K562 (cell line): ENCODE results near the gene GOLGA2. TPM values are rescaled to one million over a fixed set of nuclear protein-coding genes. Genes with fewer than 3 reads are reported as not detected.

Experiments used
- GABPB1 ChIP-seq: sonication (generic); formaldehyde crosslinking; IDR thresholded peaks from 2 replicates; pipeline ENCODE4 v1.8.0; 2022; ENCODE audit warnings: mild to moderate bottlenecking, missing genetic modification reagents
- NR4A1 ChIP-seq, 2 experiments: fragments of 250-450 bp in 1 of 2; fragments of 450-650 bp in 1 of 2; sonication (Bioruptor Pico) in 1 of 2; IDR thresholded peaks; 2 replicates each; pipeline versions ENCODE4 v1.4.0 to v1.6.1; 2016 to 2020; ENCODE audit warnings: mild to moderate bottlenecking in 2 of 2, missing compliant biosample characterization in 1 of 2, missing genetic modification characterization in 1 of 2, moderate library complexity in 1 of 2
- SAFB ChIP-seq: fragments of 200-400 bp; formaldehyde crosslinking; IDR thresholded peaks from 2 replicates; pipeline ENCODE4 v1.6.1; 2017; ENCODE audit warnings: low read depth, low read length, borderline replicate concordance
- SRSF7 ChIP-seq: fragments of 200-400 bp; formaldehyde crosslinking; optimal IDR thresholded peaks from 2 replicates; pipeline ENCODE3; 2017; ENCODE audit warnings: mild to moderate bottlenecking, low read depth, low read length
- U2AF1 ChIP-seq: fragments of 200-400 bp; formaldehyde crosslinking; optimal IDR thresholded peaks from 2 replicates; pipeline ENCODE3; 2017; ENCODE audit warnings: mild to moderate bottlenecking, low read depth, low read length, moderate library complexity
- polyA plus RNA-seq, 8 experiments: library from polyadenylated mRNA; depleted of rRNA in 4 of 8; stranded (reverse) in 5 of 8; unstranded in 3 of 8; fragments of >200 nt; fragmentation: Nextera tagmentation in 2 of 8; fragmentation: Illumina TruSeq in 1 of 8; extraction: Ambion mirVana in 2 of 8; extraction: Trizol in 1 of 8; gene quantifications; 2 replicates each; pipeline versions ENCODE4 v1.2.1 to v1.2.3, GENCODE V29; 2011 to 2014; ENCODE audit warnings: inconsistent platforms in 1 of 8, missing spikeins in 1 of 8
- total RNA-seq, 7 experiments: library from RNA; depleted of rRNA in 6 of 7; stranded (reverse); fragments of >200 nt in 6 of 7; fragmentation: Illumina TruSeq in 2 of 7; extraction: Trizol in 2 of 7; gene quantifications; 2 replicates each; pipeline versions ENCODE4 v1.2.1 to v1.2.3, GENCODE V29; 2011 to 2021; ENCODE audit warnings: low replicate concordance in 1 of 7
- TF ChIP-seq, protein P1 (sequence below), 2 experiments: fragments of 450-650 bp in 1 of 2; sonication (generic) in 1 of 2; formaldehyde crosslinking in 1 of 2; IDR thresholded peaks in 1 of 2; conservative IDR thresholded peaks in 1 of 2; 2 replicates each; pipeline versions ENCODE4 v1.6.1 to v1.8.1; 2016 to 2023; ENCODE audit warnings: mild to moderate bottlenecking in 2 of 2, moderate library complexity in 2 of 2, inconsistent platforms in 1 of 2, missing genetic modification reagents in 1 of 2
- TF ChIP-seq, protein P2 (sequence below): fragments of 450-650 bp; IDR thresholded peaks from one replicate; pipeline ENCODE4 v1.6.1; 2018; ENCODE audit warnings: mild to moderate bottlenecking, moderate library complexity; ENCODE audit not compliant: partially characterized antibody
- TF ChIP-seq, protein P3 (sequence below), 2 experiments: fragments of 450-650 bp; formaldehyde crosslinking in 1 of 2; IDR thresholded peaks; 2 replicates each; pipeline versions ENCODE4 v1.4.0 to v1.6.1; 2014 to 2020; ENCODE audit warnings: mild to moderate bottlenecking in 2 of 2, borderline replicate concordance in 1 of 2, low read depth in 1 of 2

Gene GOLGA2
- total and polyA plus RNA-seq, 9 of the 15 experiments (the other 6 are each of a cell fraction or from before 2014, with no cell fraction given) = 15.7 to 138 (median 76.0) TPM

DNA sequence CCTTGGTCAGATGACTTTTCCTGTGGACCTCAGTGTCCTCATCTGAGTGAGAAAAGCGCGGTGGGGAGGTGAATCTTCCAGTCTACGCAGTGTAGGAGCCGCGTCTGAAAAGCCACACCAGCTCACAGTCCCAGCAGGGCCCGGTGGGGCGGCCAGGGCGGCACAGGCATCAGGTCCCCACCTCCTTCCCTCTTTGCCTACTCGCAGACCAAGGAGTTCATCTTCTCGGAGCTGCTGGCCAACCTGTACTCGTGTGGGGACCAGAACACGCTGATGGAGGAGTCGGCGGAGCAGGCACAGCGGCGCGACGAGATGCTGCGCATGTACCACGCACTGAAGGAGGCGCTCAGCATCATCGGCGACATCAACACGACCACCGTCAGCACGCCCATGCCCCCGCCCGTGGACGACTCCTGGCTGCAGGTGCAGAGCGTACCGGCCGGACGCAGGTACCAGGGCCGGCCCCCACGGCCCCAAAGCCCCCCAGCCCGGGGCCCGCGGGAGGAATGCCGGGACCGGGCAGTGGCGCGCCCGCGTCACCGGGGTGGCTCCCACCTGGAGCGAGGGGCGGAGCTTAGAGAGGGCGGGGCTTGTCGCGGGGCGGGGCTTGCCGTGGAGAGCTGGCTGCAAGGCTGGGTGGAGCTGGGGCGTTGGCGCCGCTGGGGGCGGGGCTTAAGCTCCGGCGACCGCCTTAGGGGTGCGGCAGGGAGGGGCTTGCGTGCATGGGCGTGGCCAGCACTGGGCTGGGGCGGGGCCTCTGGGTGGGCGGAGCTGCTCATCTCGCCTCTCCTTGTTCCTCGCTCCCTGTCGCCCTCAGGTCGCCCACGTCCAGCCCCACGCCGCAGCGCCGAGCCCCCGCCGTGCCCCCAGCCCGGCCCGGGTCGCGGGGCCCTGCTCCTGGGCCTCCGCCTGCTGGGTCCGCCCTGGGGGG lies 25.6 kb downstream of the GOLGA2 start (continued):
- TF ChIP-seq, protein P1, sequence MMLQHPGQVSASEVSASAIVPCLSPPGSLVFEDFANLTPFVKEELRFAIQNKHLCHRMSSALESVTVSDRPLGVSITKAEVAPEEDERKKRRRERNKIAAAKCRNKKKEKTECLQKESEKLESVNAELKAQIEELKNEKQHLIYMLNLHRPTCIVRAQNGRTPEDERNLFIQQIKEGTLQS (IDR thresholded peaks at IDR 0.05) = no peak
- TF ChIP-seq, protein P1 (CRISPR knock-in tag; conservative IDR thresholded peaks at IDR 0.05) = peak; percentile 38; the same call in 1 of the 2 replicates
- TF ChIP-seq SRSF7 = no peak
- TF ChIP-seq U2AF1 = no peak
- TF ChIP-seq, protein P2, sequence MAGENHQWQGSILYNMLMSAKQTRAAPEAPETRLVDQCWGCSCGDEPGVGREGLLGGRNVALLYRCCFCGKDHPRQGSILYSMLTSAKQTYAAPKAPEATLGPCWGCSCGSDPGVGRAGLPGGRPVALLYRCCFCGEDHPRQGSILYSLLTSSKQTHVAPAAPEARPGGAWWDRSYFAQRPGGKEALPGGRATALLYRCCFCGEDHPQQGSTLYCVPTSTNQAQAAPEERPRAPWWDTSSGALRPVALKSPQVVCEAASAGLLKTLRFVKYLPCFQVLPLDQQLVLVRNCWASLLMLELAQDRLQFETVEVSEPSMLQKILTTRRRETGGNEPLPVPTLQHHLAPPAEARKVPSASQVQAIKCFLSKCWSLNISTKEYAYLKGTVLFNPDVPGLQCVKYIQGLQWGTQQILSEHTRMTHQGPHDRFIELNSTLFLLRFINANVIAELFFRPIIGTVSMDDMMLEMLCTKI = no peak
- TF ChIP-seq GABPB1 (CRISPR knock-in tag) = no peak
- TF ChIP-seq NR4A1 (CRISPR knock-in tag; IDR thresholded peaks at IDR 0.05) = no peak
- TF ChIP-seq NR4A1 (tag; IDR thresholded peaks at IDR 0.05) = peak; percentile 74
- no peak for TF ChIP-seq SAFB
- TF ChIP-seq, protein P3, sequence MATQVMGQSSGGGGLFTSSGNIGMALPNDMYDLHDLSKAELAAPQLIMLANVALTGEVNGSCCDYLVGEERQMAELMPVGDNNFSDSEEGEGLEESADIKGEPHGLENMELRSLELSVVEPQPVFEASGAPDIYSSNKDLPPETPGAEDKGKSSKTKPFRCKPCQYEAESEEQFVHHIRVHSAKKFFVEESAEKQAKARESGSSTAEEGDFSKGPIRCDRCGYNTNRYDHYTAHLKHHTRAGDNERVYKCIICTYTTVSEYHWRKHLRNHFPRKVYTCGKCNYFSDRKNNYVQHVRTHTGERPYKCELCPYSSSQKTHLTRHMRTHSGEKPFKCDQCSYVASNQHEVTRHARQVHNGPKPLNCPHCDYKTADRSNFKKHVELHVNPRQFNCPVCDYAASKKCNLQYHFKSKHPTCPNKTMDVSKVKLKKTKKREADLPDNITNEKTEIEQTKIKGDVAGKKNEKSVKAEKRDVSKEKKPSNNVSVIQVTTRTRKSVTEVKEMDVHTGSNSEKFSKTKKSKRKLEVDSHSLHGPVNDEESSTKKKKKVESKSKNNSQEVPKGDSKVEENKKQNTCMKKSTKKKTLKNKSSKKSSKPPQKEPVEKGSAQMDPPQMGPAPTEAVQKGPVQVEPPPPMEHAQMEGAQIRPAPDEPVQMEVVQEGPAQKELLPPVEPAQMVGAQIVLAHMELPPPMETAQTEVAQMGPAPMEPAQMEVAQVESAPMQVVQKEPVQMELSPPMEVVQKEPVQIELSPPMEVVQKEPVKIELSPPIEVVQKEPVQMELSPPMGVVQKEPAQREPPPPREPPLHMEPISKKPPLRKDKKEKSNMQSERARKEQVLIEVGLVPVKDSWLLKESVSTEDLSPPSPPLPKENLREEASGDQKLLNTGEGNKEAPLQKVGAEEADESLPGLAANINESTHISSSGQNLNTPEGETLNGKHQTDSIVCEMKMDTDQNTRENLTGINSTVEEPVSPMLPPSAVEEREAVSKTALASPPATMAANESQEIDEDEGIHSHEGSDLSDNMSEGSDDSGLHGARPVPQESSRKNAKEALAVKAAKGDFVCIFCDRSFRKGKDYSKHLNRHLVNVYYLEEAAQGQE (IDR thresholded peaks at IDR 0.05; ENCODE audit: borderline replicate concordance) = no peak
- TF ChIP-seq, protein P3 (CRISPR knock-in tag; IDR thresholded peaks at IDR 0.05; ENCODE audit: low read depth) = peak; percentile 76; the same call in 1 of the 2 replicates
